Spleen (tissue), 11 donors: Measurements from ENCODE around the gene TMTC2. TPM values are rescaled to one million over a fixed set of nuclear protein-coding genes. Genes with fewer than 3 reads are reported as not detected.

Experiments used
- DNase-seq: peaks from one replicate; pipeline ENCODE4 v3.0.0-alpha.2; 2020
- H3K27ac ChIP-seq, 8 donors: fragments of 200-600 bp; sonication (generic) in 7 of 8; 1 replicate in 4 of 8; 2 replicates in 4 of 8; pipeline versions ENCODE4 v1.5.0 to v1.8.0; 2016 to 2021; ENCODE audit warnings: inconsistent platforms in 4 of 8, mild to moderate bottlenecking in 4 of 8, moderate library complexity in 1 of 8
- H3K27me3 ChIP-seq, 7 donors: fragments of 200-600 bp; sonication (generic) in 6 of 7; replicated peaks in 1 of 7; 1 replicate in 4 of 7; 2 replicates in 3 of 7; pipeline versions ENCODE4 v1.5.0 to v1.8.0; 2016 to 2021; ENCODE audit warnings: inconsistent platforms in 3 of 7, mild to moderate bottlenecking in 1 of 7
- H3K36me3 ChIP-seq, 6 donors: fragments of 200-600 bp; sonication (generic) in 5 of 6; 1 replicate in 4 of 6; 2 replicates in 2 of 6; pipeline versions ENCODE4 v1.5.0 to v1.8.0; 2016 to 2021; ENCODE audit warnings: inconsistent platforms in 2 of 6
- H3K4me1 ChIP-seq, 6 donors: fragments of 200-600 bp; sonication (generic) in 5 of 6; 1 replicate in 3 of 6; 2 replicates in 3 of 6; pipeline versions ENCODE4 v1.5.0 to v1.8.0; 2016 to 2021; ENCODE audit warnings: inconsistent platforms in 3 of 6
- H3K4me3 ChIP-seq, 8 donors: fragments of 200-600 bp; sonication (generic) in 7 of 8; 1 replicate in 4 of 8; 2 replicates in 4 of 8; pipeline versions ENCODE4 v1.5.0 to v1.8.0; 2016 to 2021; ENCODE audit warnings: inconsistent platforms in 4 of 8, mild to moderate bottlenecking in 4 of 8, moderate library complexity in 2 of 8
- H3K9me3 ChIP-seq, 8 donors: fragments of 200-600 bp; sonication (generic) in 7 of 8; 1 replicate in 4 of 8; 2 replicates in 4 of 8; pipeline versions ENCODE4 v1.5.0 to v1.8.0; 2016 to 2021; ENCODE audit warnings: inconsistent platforms in 4 of 8
- POLR2A ChIP-seq, 3 donors: fragments of 450-650 bp; IDR thresholded peaks; one replicate each; pipeline ENCODE4 v1.5.1; 2017; ENCODE audit warnings: antibody characterized with exemption in 3 of 3, mild to moderate bottlenecking in 1 of 3
- POLR2AphosphoS5 ChIP-seq, 3 donors: sonication (generic); formaldehyde crosslinking; IDR thresholded peaks; one replicate each; pipeline ENCODE4 v1.5.1; 2017; ENCODE audit warnings: antibody characterized with exemption in 3 of 3
- WGBS, 5 donors: extraction: QIAGEN DNeasy Blood & Tissue Kit in 3 of 5; methylation state at CpG; one replicate each; pipeline versions ENCODE4 v1.1.5 to v1.1.7; 2013 to 2018; 5-methylcytosine and 5-hydroxymethylcytosine counted together
- intact Hi-C: fragments of 100-400 bp; cut with DNase I; formaldehyde crosslinking; loops from one replicate; pipeline ENCODE4 v1.15.0; 2023; ENCODE audit warnings: low total_unique reads
- polyA plus RNA-seq, 3 donors: library from polyadenylated mRNA; stranded (reverse); fragments of 200-250 nt; gene quantifications; one replicate each; pipeline ENCODE4 v1.2.1, GENCODE V29; 2013
- total RNA-seq, 7 donors: library from RNA; depleted of rRNA in 3 of 7; stranded (reverse); fragments of >200 nt in 3 of 7; fragmentation: NEBNext Ultra II Directional in 4 of 7; extraction: Animal tissue kit (Norgen Biotek cat#: 25700) in 4 of 7; gene quantifications; one replicate each; pipeline versions ENCODE4 v1.1.0 to v1.2.1, GENCODE V29; 2016 to 2021
- TF ChIP-seq, protein P1 (sequence below), 11 experiments: fragments of 200-600 bp in 7 of 11; fragments of 450-650 bp in 4 of 11; sonication (generic) in 4 of 11; IDR thresholded peaks in 8 of 11; conservative IDR thresholded peaks in 3 of 11; 1 replicate in 7 of 11; 2 replicates in 4 of 11; pipeline versions ENCODE4 v1.4.0 to v1.8.0; 2016 to 2021; ENCODE audit warnings: antibody characterized with exemption in 11 of 11, inconsistent platforms in 4 of 11, mild to moderate bottlenecking in 1 of 11
- donor health status: healthy with polysubstance abuse.
- donor health status: DM: no; HTN: no; CAD: no; lungs with moderate emphysema.
- donor health status: DM: no; HTN: no; CAD: no.
- donor health status: Bipolar disorder and iron deficiency.
- donor health status: healthy.
- donor health status: DM: no; HTN: no; CAD: no.
- donor health status: DM: yes; HTN: yes; CAD: no.

Gene TMTC2
- total and polyA plus RNA-seq, 10 donors = 0.74 to 8.5 (median 4.0) TPM

DNA sequence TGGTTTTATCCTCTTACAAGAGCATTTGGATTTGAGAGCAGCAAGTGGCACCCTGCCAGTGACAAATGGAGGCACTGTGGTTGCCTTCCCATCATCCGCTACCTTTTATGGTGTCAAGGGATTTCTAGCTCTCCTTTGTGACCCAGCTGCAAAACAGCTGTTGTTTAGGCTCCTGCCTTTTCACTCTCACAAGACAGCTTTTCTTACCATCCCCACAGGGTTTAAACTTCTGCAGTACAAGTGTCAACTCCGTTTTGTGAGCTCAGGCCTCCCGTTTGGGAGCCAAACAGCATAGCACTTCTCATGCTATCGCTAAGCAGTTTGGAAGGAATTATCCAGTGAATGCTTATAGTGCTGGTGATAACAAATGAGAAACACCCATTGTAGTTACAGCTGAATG lies 331.4 kb downstream of the TMTC2 start:
- intact Hi-C loops = no loop called here
- H3K27me3 ChIP-seq = no peaks in the 10 kb centered on the region
- no peaks in the 10 kb centered on the region for H3K36me3 ChIP-seq
- H3K27ac ChIP-seq = no peak overlapping the region
- 85 to 92% (median 91%) methylated on average over 4 of the region's 4 CpGs for WGBS, 5 donors
- no peaks in the 10 kb centered on the region for H3K9me3 ChIP-seq
- DNase-seq = no peak
- no peak overlapping the region for H3K4me3 ChIP-seq
- H3K4me1 ChIP-seq = no peaks in the 10 kb centered on the region
- TF ChIP-seq POLR2A (IDR thresholded peaks at IDR 0.05) (no peak), POLR2AphosphoS5 (IDR thresholded peaks at IDR 0.05) (no peak)
- TF ChIP-seq, protein P1, sequence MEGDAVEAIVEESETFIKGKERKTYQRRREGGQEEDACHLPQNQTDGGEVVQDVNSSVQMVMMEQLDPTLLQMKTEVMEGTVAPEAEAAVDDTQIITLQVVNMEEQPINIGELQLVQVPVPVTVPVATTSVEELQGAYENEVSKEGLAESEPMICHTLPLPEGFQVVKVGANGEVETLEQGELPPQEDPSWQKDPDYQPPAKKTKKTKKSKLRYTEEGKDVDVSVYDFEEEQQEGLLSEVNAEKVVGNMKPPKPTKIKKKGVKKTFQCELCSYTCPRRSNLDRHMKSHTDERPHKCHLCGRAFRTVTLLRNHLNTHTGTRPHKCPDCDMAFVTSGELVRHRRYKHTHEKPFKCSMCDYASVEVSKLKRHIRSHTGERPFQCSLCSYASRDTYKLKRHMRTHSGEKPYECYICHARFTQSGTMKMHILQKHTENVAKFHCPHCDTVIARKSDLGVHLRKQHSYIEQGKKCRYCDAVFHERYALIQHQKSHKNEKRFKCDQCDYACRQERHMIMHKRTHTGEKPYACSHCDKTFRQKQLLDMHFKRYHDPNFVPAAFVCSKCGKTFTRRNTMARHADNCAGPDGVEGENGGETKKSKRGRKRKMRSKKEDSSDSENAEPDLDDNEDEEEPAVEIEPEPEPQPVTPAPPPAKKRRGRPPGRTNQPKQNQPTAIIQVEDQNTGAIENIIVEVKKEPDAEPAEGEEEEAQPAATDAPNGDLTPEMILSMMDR (IDR thresholded peaks at IDR 0.05 in 8 of 11, conservative IDR thresholded peaks at IDR 0.05 in 3 of 11) = no peak

DNA sequence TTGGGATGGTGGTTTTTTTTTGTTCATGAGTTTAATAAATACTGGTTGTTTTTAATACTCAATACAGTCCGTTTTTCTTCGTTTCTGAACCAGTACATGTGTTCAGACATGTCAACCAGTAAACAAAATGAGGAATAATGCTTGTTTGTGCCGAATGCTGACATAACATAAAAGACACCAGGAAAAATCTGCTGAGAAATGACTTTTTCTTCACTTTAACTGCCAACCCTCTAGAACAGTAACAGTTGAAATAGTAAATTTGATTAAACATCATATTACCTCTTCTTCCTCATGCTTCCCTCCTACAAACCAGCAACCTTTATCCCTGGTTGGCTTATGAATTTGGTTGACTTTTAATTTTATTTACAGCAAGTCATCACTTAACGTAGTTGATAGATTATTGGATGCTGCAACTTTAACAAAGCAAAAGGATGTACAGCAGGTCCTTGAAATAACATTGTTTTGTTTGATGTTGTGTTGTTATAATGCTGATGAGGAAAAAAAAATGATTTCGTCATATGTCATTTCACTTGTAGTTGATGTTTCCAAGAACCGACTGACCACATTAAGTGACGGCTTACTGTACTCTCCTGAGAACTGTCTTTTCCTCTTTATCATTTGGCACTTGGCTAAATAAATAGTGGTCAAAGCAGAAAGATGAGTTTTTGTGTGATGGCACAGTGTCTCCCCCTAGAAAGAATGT lies 340.5 kb downstream of the TMTC2 start:
- TF ChIP-seq, protein P1 (IDR thresholded peaks at IDR 0.05 in 8 of 11, conservative IDR thresholded peaks at IDR 0.05 in 3 of 11) = no peak
- TF ChIP-seq POLR2AphosphoS5 (IDR thresholded peaks at IDR 0.05) (no peak), POLR2A (IDR thresholded peaks at IDR 0.05) (no peak)
- Histone ChIP-seq H3K4me1 (no peaks in the 10 kb centered on the region), H3K36me3 (no peaks in the 10 kb centered on the region), H3K9me3 (no peaks in the 10 kb centered on the region), H3K27me3 (no peaks in the 10 kb centered on the region), H3K27ac (no peak overlapping the region), H3K4me3 (no peak overlapping the region)
- intact Hi-C loops = no loop called here
- whole genome bisulfite sequencing, 5 donors = 67 to 82% (median 71%) methylated on average over 7 of the region's 7 CpGs
- DNase-seq = no peak

DNA sequence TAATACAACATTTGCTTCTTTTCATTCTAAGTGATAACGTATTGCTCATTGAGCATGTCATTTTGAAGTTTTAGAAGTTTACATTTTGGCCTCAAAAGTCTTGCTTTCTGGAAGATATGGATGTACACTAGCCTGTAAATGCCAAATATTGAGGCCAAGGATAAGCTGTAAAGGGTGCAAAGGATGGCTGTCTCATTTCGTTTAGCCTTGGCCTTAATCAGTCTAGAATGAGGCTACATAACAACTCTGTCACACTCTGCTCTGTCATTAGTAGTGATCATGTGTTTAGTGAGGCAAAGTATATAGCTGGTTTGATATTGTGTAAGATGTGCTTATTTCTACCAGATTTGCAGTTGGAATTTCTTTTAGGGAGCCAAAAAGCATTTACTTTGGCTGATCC lies 344.5 kb downstream of the TMTC2 start:
- Histone ChIP-seq H3K4me3 (no peak overlapping the region), H3K36me3 (no peaks in the 10 kb centered on the region), H3K27me3 (no peaks in the 10 kb centered on the region), H3K9me3 (no peaks in the 10 kb centered on the region), H3K4me1 (no peaks in the 10 kb centered on the region), H3K27ac (no peak overlapping the region)
- 59 to 74% (median 69%) methylated on average over 2 of the region's 2 CpGs for WGBS, 5 donors
- no peak for DNase-seq
- TF ChIP-seq POLR2A (IDR thresholded peaks at IDR 0.05) (no peak), POLR2AphosphoS5 (IDR thresholded peaks at IDR 0.05) (no peak)
- TF ChIP-seq, protein P1 (IDR thresholded peaks at IDR 0.05 in 8 of 11, conservative IDR thresholded peaks at IDR 0.05 in 3 of 11) = no peak
- intact Hi-C loops = no loop called here

DNA sequence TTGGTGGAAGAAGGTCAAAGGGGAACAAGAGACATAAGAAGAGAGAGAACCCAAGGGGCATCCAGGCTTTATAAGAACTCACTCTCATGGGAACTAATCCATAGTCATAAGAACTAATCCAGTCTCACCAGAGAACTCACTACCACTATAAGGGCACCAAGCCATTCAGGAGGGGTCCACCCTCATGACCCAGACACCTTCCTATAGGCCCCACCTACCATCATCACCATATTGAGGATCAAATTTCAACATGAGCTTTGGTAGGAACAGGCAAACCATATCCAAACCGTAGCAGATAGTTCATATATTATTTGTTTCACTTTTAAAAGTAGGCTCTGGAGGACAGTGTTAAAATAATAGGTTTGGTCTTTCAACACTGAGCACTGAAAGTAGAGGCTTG lies 350.1 kb downstream of the TMTC2 start:
- 73 to 92% (median 78%) methylated on average over 1 of the region's 1 CpG for WGBS, 5 donors
- intact Hi-C loops = no loop called here

More for the DNA sequence above, 350.1 kb downstream of the TMTC2 start:
- H3K9me3 ChIP-seq = no peaks in the 10 kb centered on the region
- H3K4me1 ChIP-seq = no peaks in the 10 kb centered on the region
- TF ChIP-seq POLR2AphosphoS5 (IDR thresholded peaks at IDR 0.05) (no peak), POLR2A (IDR thresholded peaks at IDR 0.05) (no peak)
- TF ChIP-seq, protein P1 (IDR thresholded peaks at IDR 0.05 in 8 of 11, conservative IDR thresholded peaks at IDR 0.05 in 3 of 11) = no peak
- H3K27me3 ChIP-seq = no peaks in the 10 kb centered on the region
- DNase-seq = no peak
- H3K4me3 ChIP-seq = no peak overlapping the region
- H3K36me3 ChIP-seq = no peaks in the 10 kb centered on the region
- no peak overlapping the region for H3K27ac ChIP-seq
